DOHH2 (cell line): ENCODE results near the gene ZCCHC12.

ENCODE experiments used
- EZH2phosphoT487 ChIP-seq: fragments of 200-600 bp; sonication (generic); IDR thresholded peaks from 2 replicates; pipeline ENCODE4 v1.6.1; 2017; ENCODE audit warnings: borderline replicate concordance, mild to moderate bottlenecking, antibody characterized with exemption, low read length, moderate library complexity, mixed read lengths
- TF ChIP-seq, protein P1 (sequence below): fragments of 200-600 bp; sonication (generic); IDR thresholded peaks from one replicate; pipeline ENCODE4 v1.5.1; 2014; ENCODE audit warnings: antibody characterized with exemption, mild to moderate bottlenecking, low read depth, low read length; ENCODE audit not compliant: poor library complexity, severe bottlenecking

DNA sequence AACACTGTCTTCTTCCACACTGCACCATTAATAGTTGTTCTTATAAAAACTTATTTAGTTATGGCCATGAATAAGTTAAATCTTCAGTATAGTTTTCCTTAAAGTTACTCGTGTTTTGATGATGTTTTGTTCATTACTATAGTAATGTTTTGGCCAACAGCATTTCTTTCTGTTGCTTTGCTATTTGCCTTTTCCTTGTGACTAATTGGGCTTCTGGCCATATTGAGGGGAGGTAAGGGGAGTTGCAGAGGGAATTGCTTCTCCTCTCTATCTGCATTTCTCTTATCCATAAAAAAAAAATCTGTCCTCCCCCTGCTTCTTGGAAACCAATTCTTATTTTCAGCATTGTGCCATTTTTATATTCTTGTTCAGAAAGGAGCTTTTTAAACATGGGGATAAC lies 42.7 kb upstream of the ZCCHC12 start:
- TF ChIP-seq, protein P1, sequence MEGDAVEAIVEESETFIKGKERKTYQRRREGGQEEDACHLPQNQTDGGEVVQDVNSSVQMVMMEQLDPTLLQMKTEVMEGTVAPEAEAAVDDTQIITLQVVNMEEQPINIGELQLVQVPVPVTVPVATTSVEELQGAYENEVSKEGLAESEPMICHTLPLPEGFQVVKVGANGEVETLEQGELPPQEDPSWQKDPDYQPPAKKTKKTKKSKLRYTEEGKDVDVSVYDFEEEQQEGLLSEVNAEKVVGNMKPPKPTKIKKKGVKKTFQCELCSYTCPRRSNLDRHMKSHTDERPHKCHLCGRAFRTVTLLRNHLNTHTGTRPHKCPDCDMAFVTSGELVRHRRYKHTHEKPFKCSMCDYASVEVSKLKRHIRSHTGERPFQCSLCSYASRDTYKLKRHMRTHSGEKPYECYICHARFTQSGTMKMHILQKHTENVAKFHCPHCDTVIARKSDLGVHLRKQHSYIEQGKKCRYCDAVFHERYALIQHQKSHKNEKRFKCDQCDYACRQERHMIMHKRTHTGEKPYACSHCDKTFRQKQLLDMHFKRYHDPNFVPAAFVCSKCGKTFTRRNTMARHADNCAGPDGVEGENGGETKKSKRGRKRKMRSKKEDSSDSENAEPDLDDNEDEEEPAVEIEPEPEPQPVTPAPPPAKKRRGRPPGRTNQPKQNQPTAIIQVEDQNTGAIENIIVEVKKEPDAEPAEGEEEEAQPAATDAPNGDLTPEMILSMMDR = no peak
- no peak for TF ChIP-seq EZH2phosphoT487
